HepG2 (cell line): ENCODE data around the gene AMDHD1. TPM values are rescaled to one million over a fixed set of nuclear protein-coding genes. Genes with fewer than 3 reads are reported as not detected.

ENCODE experiments used
- AGO2 ChIP-seq: fragments of 200-400 bp; formaldehyde crosslinking; optimal IDR thresholded peaks from 2 replicates; pipeline ENCODE3; 2017; ENCODE audit warnings: mild to moderate bottlenecking, low read depth, low read length, moderate library complexity
- ARID3A ChIP-seq: IDR thresholded peaks from 2 replicates; pipeline ENCODE4 v1.6.1; 2012; ENCODE audit warnings: low read depth, low read length, improper control_type of control experiment
- HNRNPH1 ChIP-seq: fragments of 200-400 bp; formaldehyde crosslinking; optimal IDR thresholded peaks from 2 replicates; pipeline ENCODE3; 2017; ENCODE audit warnings: mild to moderate bottlenecking, low read depth, low read length
- KAT8 ChIP-seq: IDR thresholded peaks from 2 replicates; pipeline ENCODE4 v1.6.1; 2016; ENCODE audit warnings: missing genetic modification reagents, missing compliant biosample characterization
- KDM2A ChIP-seq: sonication (generic); formaldehyde crosslinking; IDR thresholded peaks from 2 replicates; pipeline ENCODE4 v1.4.0; 2020; ENCODE audit warnings: low read depth, missing genetic modification reagents, borderline replicate concordance
- KLF9 ChIP-seq: IDR thresholded peaks from 2 replicates; pipeline ENCODE4 v1.6.1; 2016; ENCODE audit warnings: low read depth
- MTA3 ChIP-seq: sonication (generic); formaldehyde crosslinking; IDR thresholded peaks from 2 replicates; pipeline ENCODE4 v1.4.0; 2020; ENCODE audit warnings: missing genetic modification reagents
- PLRG1 ChIP-seq: fragments of 450-650 bp; conservative IDR thresholded peaks from 2 replicates; pipeline ENCODE4 v1.6.1; 2016
- POGZ ChIP-seq: sonication (generic); formaldehyde crosslinking; IDR thresholded peaks from 2 replicates; pipeline ENCODE4 v1.4.0; 2020; ENCODE audit warnings: mild to moderate bottlenecking, missing genetic modification reagents
- POLR2AphosphoS5 ChIP-seq: IDR thresholded peaks from 2 replicates; pipeline ENCODE4 v1.6.1; 2012; ENCODE audit warnings: low read depth, low read length
- RBFOX2 ChIP-seq: fragments of 200-400 bp; formaldehyde crosslinking; IDR thresholded peaks from 2 replicates; pipeline ENCODE4 v1.6.1; 2017; ENCODE audit warnings: low read depth, mild to moderate bottlenecking, low read length
- RBM39 ChIP-seq: fragments of 200-400 bp; formaldehyde crosslinking; IDR thresholded peaks from one replicate; pipeline ENCODE4 v1.6.1; 2018; ENCODE audit warnings: antibody characterized with exemption, mild to moderate bottlenecking, low read depth, low read length; ENCODE audit not compliant: poor library complexity, severe bottlenecking
- SIN3B ChIP-seq: fragments of 150-350 bp; IDR thresholded peaks from 2 replicates; pipeline ENCODE4 v1.6.1; 2014; ENCODE audit warnings: low read length
- SUZ12 ChIP-seq: fragments of 150-350 bp; IDR thresholded peaks from 2 replicates; pipeline ENCODE4 v1.6.1; 2014; ENCODE audit warnings: low read depth, low read length
- UBTF ChIP-seq: sonication (generic); formaldehyde crosslinking; IDR thresholded peaks from 2 replicates; pipeline ENCODE4 v1.4.0; 2020; ENCODE audit warnings: mild to moderate bottlenecking, missing genetic modification reagents
- ZNF292 ChIP-seq: sonication (generic); formaldehyde crosslinking; IDR thresholded peaks from 2 replicates; pipeline ENCODE4 v1.8.1; 2022; ENCODE audit warnings: mild to moderate bottlenecking, low read depth, missing genetic modification reagents, borderline replicate concordance
- ZNF441 ChIP-seq: sonication (generic); formaldehyde crosslinking; IDR thresholded peaks from 2 replicates; pipeline ENCODE4 v1.7.0; 2021; ENCODE audit warnings: missing genetic modification reagents, borderline replicate concordance
- ZNF552 ChIP-seq: sonication (generic); formaldehyde crosslinking; IDR thresholded peaks from 2 replicates; pipeline ENCODE4 v1.9.0; 2022; ENCODE audit warnings: missing genetic modification reagents, mild to moderate bottlenecking, borderline replicate concordance
- ZNF7 ChIP-seq: IDR thresholded peaks from 2 replicates; pipeline ENCODE4 v1.6.1; 2016; ENCODE audit warnings: missing biosample characterization, missing genetic modification reagents
- ZNF788 ChIP-seq: sonication (generic); formaldehyde crosslinking; IDR thresholded peaks from 2 replicates; pipeline ENCODE4 v1.5.0; 2020; ENCODE audit warnings: mild to moderate bottlenecking, missing genetic modification reagents, borderline replicate concordance
- ZNF878 ChIP-seq: sonication (generic); formaldehyde crosslinking; IDR thresholded peaks from 2 replicates; pipeline ENCODE4 v1.8.1; 2023; ENCODE audit warnings: mild to moderate bottlenecking, missing genetic modification reagents, moderate library complexity
- polyA plus RNA-seq, 8 experiments: library from polyadenylated mRNA; depleted of rRNA in 3 of 8; stranded (reverse) in 7 of 8; unstranded in 1 of 8; fragments of >200 nt; fragmentation: Illumina TruSeq in 4 of 8; extraction: Trizol in 4 of 8; gene quantifications; 2 replicates each; pipeline versions ENCODE4 v1.2.1 to v1.2.3, GENCODE V29; 2011 to 2016; ENCODE audit warnings: low read depth in 4 of 8, missing spikeins in 1 of 8, mixed read lengths in 1 of 8; ENCODE audit not compliant: insufficient read depth in 1 of 8
- total RNA-seq, 5 experiments: library from RNA; depleted of rRNA; stranded (reverse); fragments of >200 nt; fragmentation: Illumina TruSeq; extraction: Trizol; gene quantifications; 2 replicates each; pipeline ENCODE4 v1.2.3, GENCODE V29; 2016; ENCODE audit warnings: low read depth in 1 of 5
- TF ChIP-seq, protein P1 (sequence below): sonication (generic); formaldehyde crosslinking; IDR thresholded peaks from 2 replicates; pipeline ENCODE4 v1.4.0; 2020; ENCODE audit warnings: missing genetic modification reagents, borderline replicate concordance

Gene AMDHD1
- total and polyA plus RNA-seq, 2 of the 13 experiments (the other 11 are each of a cell fraction or from before 2014, with no cell fraction given) = 6.5 to 29.6 TPM

- peak; percentile 73 for TF ChIP-seq UBTF
- TF ChIP-seq RBFOX2 = peak; percentile 59
- no peak for TF ChIP-seq ARID3A
- TF ChIP-seq RBM39 = no peak
- no peak for TF ChIP-seq ZNF7 (CRISPR knock-in tag)
- TF ChIP-seq POGZ (CRISPR knock-in tag) = peak; percentile 45; the same call in 1 of the 2 replicates
- no peak for TF ChIP-seq MTA3 (CRISPR knock-in tag)
- TF ChIP-seq ZNF788 (CRISPR knock-in tag) = no peak
- peak; percentile 53 for TF ChIP-seq KDM2A (CRISPR knock-in tag)
- no peak for TF ChIP-seq ZNF441 (CRISPR knock-in tag)
- 0 out of 2 replicates have a peak, but pooled peaks have one; percentile 37 for TF ChIP-seq ZNF878 (CRISPR knock-in tag)
- TF ChIP-seq KAT8 = peak; percentile 71
- TF ChIP-seq, protein P1, sequence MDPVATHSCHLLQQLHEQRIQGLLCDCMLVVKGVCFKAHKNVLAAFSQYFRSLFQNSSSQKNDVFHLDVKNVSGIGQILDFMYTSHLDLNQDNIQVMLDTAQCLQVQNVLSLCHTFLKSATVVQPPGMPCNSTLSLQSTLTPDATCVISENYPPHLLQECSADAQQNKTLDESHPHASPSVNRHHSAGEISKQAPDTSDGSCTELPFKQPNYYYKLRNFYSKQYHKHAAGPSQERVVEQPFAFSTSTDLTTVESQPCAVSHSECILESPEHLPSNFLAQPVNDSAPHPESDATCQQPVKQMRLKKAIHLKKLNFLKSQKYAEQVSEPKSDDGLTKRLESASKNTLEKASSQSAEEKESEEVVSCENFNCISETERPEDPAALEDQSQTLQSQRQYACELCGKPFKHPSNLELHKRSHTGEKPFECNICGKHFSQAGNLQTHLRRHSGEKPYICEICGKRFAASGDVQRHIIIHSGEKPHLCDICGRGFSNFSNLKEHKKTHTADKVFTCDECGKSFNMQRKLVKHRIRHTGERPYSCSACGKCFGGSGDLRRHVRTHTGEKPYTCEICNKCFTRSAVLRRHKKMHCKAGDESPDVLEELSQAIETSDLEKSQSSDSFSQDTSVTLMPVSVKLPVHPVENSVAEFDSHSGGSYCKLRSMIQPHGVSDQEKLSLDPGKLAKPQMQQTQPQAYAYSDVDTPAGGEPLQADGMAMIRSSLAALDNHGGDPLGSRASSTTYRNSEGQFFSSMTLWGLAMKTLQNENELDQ (CRISPR knock-in tag) = no peak
- no peak for TF ChIP-seq ZNF292
- TF ChIP-seq ZNF552 (CRISPR knock-in tag) = 0 out of 2 replicates have a peak, but pooled peaks have one; percentile 10
- TF ChIP-seq KLF9 (CRISPR knock-in tag) = no peak
- no peak for TF ChIP-seq AGO2
- peak; percentile 68 for TF ChIP-seq POLR2AphosphoS5
- no peak for TF ChIP-seq SUZ12
- TF ChIP-seq PLRG1 = no peak
- peak; percentile 53 for TF ChIP-seq HNRNPH1
- TF ChIP-seq SIN3B = peak; percentile 40; the same call in 1 of the 2 replicates
These were observed 404 bp upstream of the AMDHD1 start, which contains the start of gene CCDC38 (continued) for GRCh38 chr12:95942524-95943329.
